ENCODE measurements around the gene ATN1.

The ATN1 gene

GRCh38 chr12:6943389-6943721 lies 15.6 kb downstream of the ATN1 start:
- peaks cover 13% of the 10 kb centered on the region for H3F3A ChIP-seq (ENCODE audit: control insufficient read depth, insufficient read depth)
- H3K27ac ChIP-seq (ENCODE audit: low read depth, low read length): peak overlapping the region; percentile 80
- peaks cover 9% of the 10 kb centered on the region; the same call in 1 of the 2 replicates for H3K27me3 ChIP-seq (ENCODE audit: control insufficient read depth, low read length)
- H3K36me3 ChIP-seq (ENCODE audit: control insufficient read depth, low read length): no peaks in the 10 kb centered on the region
- peak overlapping the region; percentile 95 for H3K4me3 ChIP-seq (ENCODE audit: low read length)
- H3K9me2 ChIP-seq (replicated peaks; ENCODE audit: control insufficient read depth, low read length): no peaks in the 10 kb centered on the region
- H3K4me2 ChIP-seq (ENCODE audit: low read length): peak overlapping the region; percentile 100
- TF ChIP-seq, protein P1, sequence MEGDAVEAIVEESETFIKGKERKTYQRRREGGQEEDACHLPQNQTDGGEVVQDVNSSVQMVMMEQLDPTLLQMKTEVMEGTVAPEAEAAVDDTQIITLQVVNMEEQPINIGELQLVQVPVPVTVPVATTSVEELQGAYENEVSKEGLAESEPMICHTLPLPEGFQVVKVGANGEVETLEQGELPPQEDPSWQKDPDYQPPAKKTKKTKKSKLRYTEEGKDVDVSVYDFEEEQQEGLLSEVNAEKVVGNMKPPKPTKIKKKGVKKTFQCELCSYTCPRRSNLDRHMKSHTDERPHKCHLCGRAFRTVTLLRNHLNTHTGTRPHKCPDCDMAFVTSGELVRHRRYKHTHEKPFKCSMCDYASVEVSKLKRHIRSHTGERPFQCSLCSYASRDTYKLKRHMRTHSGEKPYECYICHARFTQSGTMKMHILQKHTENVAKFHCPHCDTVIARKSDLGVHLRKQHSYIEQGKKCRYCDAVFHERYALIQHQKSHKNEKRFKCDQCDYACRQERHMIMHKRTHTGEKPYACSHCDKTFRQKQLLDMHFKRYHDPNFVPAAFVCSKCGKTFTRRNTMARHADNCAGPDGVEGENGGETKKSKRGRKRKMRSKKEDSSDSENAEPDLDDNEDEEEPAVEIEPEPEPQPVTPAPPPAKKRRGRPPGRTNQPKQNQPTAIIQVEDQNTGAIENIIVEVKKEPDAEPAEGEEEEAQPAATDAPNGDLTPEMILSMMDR (IDR thresholded peaks at IDR 0.05; ENCODE audit: low read depth, low read length, poor library complexity, severe bottlenecking): no peak
- no peak for TF ChIP-seq EZH2phosphoT487 (IDR thresholded peaks at IDR 0.05; ENCODE audit: borderline replicate concordance, low read length)
- no peaks in the 10 kb centered on the region for H3K9me3 ChIP-seq (ENCODE audit: control insufficient read depth, insufficient read depth, low read length)
- H4K20me1 ChIP-seq (ENCODE audit: control insufficient read depth, insufficient read depth, low read depth, low read length): no peaks in the 10 kb centered on the region
- no peaks in the 10 kb centered on the region for H3K79me2 ChIP-seq (ENCODE audit: control insufficient read depth, low read length)
- peaks cover 51% of the 10 kb centered on the region for H3K4me1 ChIP-seq (ENCODE audit: control insufficient read depth, low read length)

DNA sequence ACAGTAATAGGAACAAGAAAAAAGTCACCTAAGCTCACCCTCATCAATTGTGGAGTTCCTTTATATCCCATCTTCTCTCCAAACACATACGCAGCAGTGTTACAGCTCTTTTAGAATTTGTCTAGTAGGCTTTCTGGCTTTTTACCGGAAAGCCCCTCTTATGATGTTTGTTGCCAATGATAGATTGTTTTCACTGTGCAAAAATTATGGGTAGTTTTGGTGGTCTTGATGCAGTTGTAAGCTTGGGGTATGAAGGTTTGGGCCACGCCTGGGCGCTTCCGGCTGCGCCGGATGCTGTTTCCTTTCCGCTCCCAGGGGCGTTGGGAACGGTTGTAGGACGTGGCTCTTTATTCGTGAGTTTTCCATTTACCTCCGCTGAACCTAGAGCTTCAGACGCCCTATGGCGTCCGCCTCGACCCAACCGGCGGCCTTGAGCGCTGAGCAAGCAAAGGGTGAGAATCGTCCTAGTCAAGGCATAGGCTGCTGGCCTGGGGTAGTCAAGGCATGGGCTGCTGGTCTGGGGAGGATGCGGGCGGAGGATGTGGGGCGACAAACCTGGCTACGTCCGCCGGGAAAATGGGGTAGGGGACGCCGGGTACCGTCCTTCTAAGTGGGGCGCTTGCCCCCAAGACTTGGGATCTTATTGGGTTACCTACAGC lies 16.1 kb downstream of the ATN1 start, which contains the start of the genes C12orf57 and RNU7-1:
TSS of gene C12orf57 (plus strand) at position 301 of the 659 bp plus-strand sequence. CDS start at position 401, 100 bp downstream.
TSS of gene RNU7-1 (plus strand) at position 95 of the 659 bp plus-strand sequence.
- no peaks in the 10 kb centered on the region for H3K9me3 ChIP-seq (ENCODE audit: control insufficient read depth, insufficient read depth, low read length)
- peak within 1 kb of the TSS; percentile 95 for H3K4me3 ChIP-seq (ENCODE audit: low read length)
- no peaks in the 10 kb centered on the region for H3K36me3 ChIP-seq (ENCODE audit: control insufficient read depth, low read length)
- no peaks in the 10 kb centered on the region for H4K20me1 ChIP-seq (ENCODE audit: control insufficient read depth, insufficient read depth, low read depth, low read length)
- H3F3A ChIP-seq (ENCODE audit: control insufficient read depth, insufficient read depth): peaks cover 13% of the 10 kb centered on the region
- H3K4me1 ChIP-seq (ENCODE audit: control insufficient read depth, low read length): peaks cover 49% of the 10 kb centered on the region
- TF ChIP-seq EZH2phosphoT487 (IDR thresholded peaks at IDR 0.05; ENCODE audit: borderline replicate concordance, low read length): no peak
- TF ChIP-seq, protein P1 (IDR thresholded peaks at IDR 0.05; ENCODE audit: low read depth, low read length, poor library complexity, severe bottlenecking): no peak
- H3K4me2 ChIP-seq (ENCODE audit: low read length): peak within 1 kb of the TSS; percentile 100
- H3K79me2 ChIP-seq (ENCODE audit: control insufficient read depth, low read length): no peaks in the 10 kb centered on the region
- peaks cover 9% of the 10 kb centered on the region for H3K27me3 ChIP-seq (ENCODE audit: control insufficient read depth, low read length)
- H3K27ac ChIP-seq (ENCODE audit: low read depth, low read length): peak within 1 kb of the TSS; percentile 80
- H3K9me2 ChIP-seq (replicated peaks; ENCODE audit: control insufficient read depth, low read length): no peaks in the 10 kb centered on the region

DNA sequence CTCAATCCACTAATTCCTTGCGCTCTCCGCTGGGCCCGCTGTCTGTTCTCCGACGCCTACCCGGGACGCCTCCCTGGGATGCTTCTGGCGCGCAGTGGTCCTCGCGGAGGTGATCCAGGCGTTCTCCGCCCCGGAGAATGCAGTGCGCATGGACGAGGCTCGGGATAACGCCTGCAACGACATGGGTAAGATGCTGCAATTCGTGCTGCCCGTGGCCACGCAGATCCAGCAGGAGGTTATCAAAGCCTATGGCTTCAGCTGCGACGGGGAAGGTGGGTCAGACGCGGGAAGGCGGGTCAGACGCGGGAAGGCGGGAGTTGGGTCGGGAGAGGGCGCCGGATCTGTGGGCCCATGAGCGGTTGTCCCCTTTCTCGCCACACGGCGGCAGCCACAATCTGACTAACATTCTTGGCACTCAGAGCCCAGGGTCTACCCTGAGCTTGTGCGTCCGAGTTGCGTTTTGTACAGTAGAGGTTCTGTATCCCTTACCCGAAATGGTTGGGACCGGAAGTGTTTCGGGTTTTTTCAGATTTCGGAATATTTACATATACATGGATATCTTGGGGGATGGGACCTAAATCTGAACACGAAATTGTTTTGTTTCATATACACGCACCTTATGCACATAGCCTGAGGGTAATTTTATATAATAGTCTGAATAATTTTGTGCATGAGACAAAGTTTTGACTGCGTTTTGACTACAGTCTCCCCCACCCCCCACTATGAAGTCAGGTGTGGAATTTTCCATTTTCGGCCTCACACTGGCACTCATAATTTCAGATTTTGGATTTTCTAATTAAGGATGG lies 16.8 kb downstream of the ATN1 start:
- Histone ChIP-seq H3K9me3 (ENCODE audit: control insufficient read depth, insufficient read depth, low read length) (no peaks in the 10 kb centered on the region), H4K20me1 (ENCODE audit: control insufficient read depth, insufficient read depth, low read depth, low read length) (no peaks in the 10 kb centered on the region), H3K36me3 (ENCODE audit: control insufficient read depth, low read length) (no peaks in the 10 kb centered on the region), H3K4me1 (ENCODE audit: control insufficient read depth, low read length) (peaks cover 56% of the 10 kb centered on the region), H3K27me3 (ENCODE audit: control insufficient read depth, low read length) (peaks cover 16% of the 10 kb centered on the region), H3K27ac (ENCODE audit: low read depth, low read length) (peak overlapping the region; percentile 80), H3K79me2 (ENCODE audit: control insufficient read depth, low read length) (no peaks in the 10 kb centered on the region), H3F3A (ENCODE audit: control insufficient read depth, insufficient read depth) (peaks cover 13% of the 10 kb centered on the region), H3K4me3 (ENCODE audit: low read length) (peak overlapping the region; percentile 95), H3K9me2 (replicated peaks; ENCODE audit: control insufficient read depth, low read length) (no peaks in the 10 kb centered on the region), H3K4me2 (ENCODE audit: low read length) (peak overlapping the region; percentile 100)
- TF ChIP-seq EZH2phosphoT487 (IDR thresholded peaks at IDR 0.05; ENCODE audit: borderline replicate concordance, low read length): no peak
- TF ChIP-seq, protein P1 (IDR thresholded peaks at IDR 0.05; ENCODE audit: low read depth, low read length, poor library complexity, severe bottlenecking): peak; percentile 98

Data from DOHH2 (cell line).